ENCODE results near the gene TMEM132D.

DNA sequence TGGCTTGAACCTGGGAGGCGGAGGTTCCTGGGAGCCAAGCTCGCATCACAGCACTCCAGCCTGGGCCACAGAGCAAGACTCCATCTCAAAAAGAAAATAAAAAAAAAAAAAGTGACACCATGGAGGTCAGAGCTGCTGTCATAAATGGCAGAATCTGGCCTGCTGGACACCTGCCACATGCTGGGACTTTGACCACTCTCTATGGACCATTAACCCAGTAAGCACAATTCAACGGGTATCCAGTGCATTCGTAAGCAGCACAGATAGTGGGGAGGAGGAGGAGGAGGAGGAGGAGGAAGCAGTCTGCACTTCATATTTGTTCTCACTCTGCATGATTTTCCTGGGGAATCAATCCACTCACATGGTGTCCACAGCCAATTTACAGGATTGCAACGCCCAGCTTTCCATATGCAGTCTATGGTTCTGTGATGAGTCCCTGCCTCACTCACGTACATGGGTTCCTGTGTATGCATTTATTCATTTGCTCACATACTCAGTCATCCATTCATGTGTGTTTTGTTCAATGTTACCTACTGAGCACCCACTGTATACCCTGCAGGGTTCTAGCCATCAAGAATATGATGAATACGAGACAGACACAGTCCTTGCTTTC is 723.8 kb downstream of the TMEM132D start:
- no peak for TF ChIP-seq CTCF (IDR thresholded peaks at IDR 0.05)
- TF ChIP-seq POLR2AphosphoS5 (IDR thresholded peaks at IDR 0.05; ENCODE audit: insufficient read depth in 1 of 2, low read depth in 1 of 2): no peak
- TF ChIP-seq POLR2A (IDR thresholded peaks at IDR 0.05): no peak

Data from vagina (tissue), 2 donors.